Myometrial cell (primary cell): ENCODE measurements around the gene KIF21B. TPM values are rescaled to one million over a fixed set of nuclear protein-coding genes. Genes with fewer than 3 reads are reported as not detected.

Source experiments
- total RNA-seq: library from RNA; depleted of rRNA; stranded (reverse); fragments of >200 nt; gene quantifications from 2 replicates; pipeline ENCODE4 v1.2.3, GENCODE V29; 2015

KIF21B gene
- total RNA-seq = 1.4 and 1.8 TPM in 2 replicates

DNA sequence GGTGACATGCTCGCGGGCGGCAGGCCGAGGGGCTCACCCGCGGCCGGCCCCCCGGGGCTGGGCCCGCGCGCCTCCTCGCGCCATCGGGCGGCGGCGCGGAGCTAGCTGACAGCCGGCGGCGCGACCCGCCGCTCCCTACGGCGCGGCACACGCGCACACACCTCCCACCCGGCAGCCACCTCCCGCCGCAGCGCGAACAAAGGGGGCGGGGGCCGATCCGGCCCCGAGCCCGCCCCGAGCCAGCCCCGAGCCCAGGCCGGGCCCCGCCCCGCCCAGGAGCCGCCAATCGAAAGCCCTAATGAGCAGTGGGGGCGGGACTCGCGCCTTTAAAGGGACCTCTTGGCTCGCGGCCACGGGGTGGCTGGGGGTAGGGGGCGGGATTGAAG lies at the start of gene KIF21B:
TSS of gene KIF21B (minus strand) at position 198 of the 386 bp plus-strand sequence. CDS start 331 bp downstream, outside the sequence.

Other genes starting within 250 kb of the KIF21B start
- gene GPR25, start 150.7 kb downstream of the KIF21B start, total RNA-seq = not detected in 2 replicates
- gene INAVA, start 128.8 kb downstream of the KIF21B start, total RNA-seq = not detected in 2 replicates
- gene CACNA1S, start 88.7 kb upstream of the KIF21B start, total RNA-seq = not detected in 2 replicates
- not detected in 2 replicates for gene ASCL5, start 103.5 kb upstream of the KIF21B start, total RNA-seq
- gene TMEM9, start 130.8 kb upstream of the KIF21B start, total RNA-seq = 81.3 and 87.5 TPM in 2 replicates
- not detected in 2 replicates for gene IGFN1, start 167.1 kb upstream of the KIF21B start, total RNA-seq